Endodermal cell (in vitro differentiated cells): ENCODE results near the gene RAVER2. TPM values are rescaled to one million over a fixed set of nuclear protein-coding genes. Genes with fewer than 3 reads are reported as not detected.

ENCODE experiments used
- DNase-seq: peaks from one replicate; pipeline ENCODE4 v3.0.0-alpha.2; 2017
- H3K27ac ChIP-seq: 2 replicates; pipeline ENCODE4 v1.5.1; 2013; ENCODE audit warnings: mild to moderate bottlenecking, low read depth, low read length, moderate library complexity
- H3K27me3 ChIP-seq: 2 replicates; pipeline ENCODE4 v1.6.1; 2013; ENCODE audit warnings: mild to moderate bottlenecking, low read length, moderate library complexity; ENCODE audit not compliant: insufficient read depth, control insufficient read depth, poor library complexity, severe bottlenecking
- H3K36me3 ChIP-seq: 2 replicates; pipeline ENCODE4 v1.7.0; 2013; ENCODE audit warnings: mild to moderate bottlenecking, low read length, moderate library complexity; ENCODE audit not compliant: control insufficient read depth, insufficient read depth
- H3K4me1 ChIP-seq: one replicate; pipeline ENCODE4 v1.7.0; 2013; ENCODE audit warnings: low read length; ENCODE audit not compliant: control insufficient read depth, insufficient read depth
- H3K4me3 ChIP-seq: 2 replicates; pipeline ENCODE4 v1.5.1; 2013; ENCODE audit warnings: mild to moderate bottlenecking, low read length, moderate library complexity
- H3K9ac ChIP-seq: 2 replicates; pipeline ENCODE4 v1.6.1; 2013; ENCODE audit warnings: mild to moderate bottlenecking, low read length, moderate library complexity; ENCODE audit not compliant: poor library complexity, severe bottlenecking; ENCODE audit errors: extremely low read depth
- H3K9me3 ChIP-seq: 2 replicates; pipeline ENCODE4 v1.6.1; 2013; ENCODE audit warnings: mild to moderate bottlenecking, low read length, moderate library complexity; ENCODE audit not compliant: control insufficient read depth
- H3K27ac Mint-ChIP-seq: 2 replicates; pipeline ENCODE4 v1.8.0; 2020; ENCODE audit warnings: mixed read lengths
- H3K27me3 Mint-ChIP-seq: 2 replicates; pipeline ENCODE4 v1.8.0; 2021; ENCODE audit warnings: mild to moderate bottlenecking, mixed read lengths; ENCODE audit not compliant: insufficient read depth
- H3K36me3 Mint-ChIP-seq: 2 replicates; pipeline ENCODE4 v1.8.0; 2020; ENCODE audit warnings: low read depth, mixed read lengths
- H3K4me1 Mint-ChIP-seq: 2 replicates; pipeline ENCODE4 v1.8.0; 2020; ENCODE audit warnings: mixed read lengths
- H3K4me3 Mint-ChIP-seq: 2 replicates; pipeline ENCODE4 v1.8.0; 2020; ENCODE audit warnings: mild to moderate bottlenecking, moderate library complexity, mixed read lengths
- H3K9me3 Mint-ChIP-seq: 2 replicates; pipeline ENCODE4 v1.8.0; 2020; ENCODE audit warnings: mild to moderate bottlenecking, mixed read lengths
- CTCF ChIP-seq: fragments of 200-600 bp; sonication (generic); conservative IDR thresholded peaks from 2 replicates; pipeline ENCODE4 v1.5.0; 2021; ENCODE audit warnings: antibody characterized with exemption, mild to moderate bottlenecking
- WGBS, 2 experiments: methylation state at CpG; one replicate each; pipeline versions ENCODE4 v1.1.5 to v1.1.7; 2013; ENCODE audit warnings: missing lambda C conversion rate in 2 of 2, mixed read lengths in 1 of 2; ENCODE audit not compliant: insufficient coverage in 1 of 2, insufficient read length in 1 of 2; 5-methylcytosine and 5-hydroxymethylcytosine counted together
- total RNA-seq, 2 donors: library from RNA; stranded (reverse); fragmentation: NEBNext Ultra II Directional in 1 of 2; extraction: Animal tissue kit (Norgen Biotek cat#: 25700) in 1 of 2; gene quantifications; 2 replicates in 1 of 2; 3 replicates in 1 of 2; pipeline ENCODE4 v1.2.1, GENCODE V29; 2021

Gene RAVER2
- total RNA-seq, 2 donors from 2014 or later: 20.3 to 21.8 TPM

- H3K27ac Mint-ChIP-seq: no peak overlapping the region
- no peak overlapping the region for H3K4me3 ChIP-seq
- WGBS, 2 experiments: 89 to 96% methylated on average over 3 to 6 of the region's 6 CpGs
Observed at GRCh38 chr1:64801851-64802523, 57.1 kb downstream of the RAVER2 start.

GRCh38 chr1:64809309-64809708 is 64.4 kb downstream of the RAVER2 start:
- TF ChIP-seq CTCF: no peak
- Histone ChIP-seq H3K4me3 (no peak overlapping the region), H3K27me3 (no peaks in the 10 kb centered on the region), H3K9ac (no peak overlapping the region), H3K36me3 (no peaks in the 10 kb centered on the region), H3K27ac (no peak overlapping the region), H3K4me1 (no peaks in the 10 kb centered on the region), H3K9me3 (no peaks in the 10 kb centered on the region)
- DNase-seq: no peak
- no peak overlapping the region for H3K4me3 Mint-ChIP-seq
- H3K36me3 Mint-ChIP-seq: peaks cover 12% of the 10 kb centered on the region
- H3K9me3 Mint-ChIP-seq: no peaks in the 10 kb centered on the region
- H3K4me1 Mint-ChIP-seq: no peaks in the 10 kb centered on the region
- H3K27ac Mint-ChIP-seq: no peak overlapping the region
- no peaks in the 10 kb centered on the region for H3K27me3 Mint-ChIP-seq

More at GRCh38 chr1:64801851-64802523, 57.1 kb downstream of the RAVER2 start:
- no peak overlapping the region for H3K9ac ChIP-seq
- Mint-ChIP-seq H3K27me3 (no peaks in the 10 kb centered on the region), H3K4me3 (no peak overlapping the region), H3K9me3 (peaks cover 1% of the 10 kb centered on the region), H3K4me1 (no peaks in the 10 kb centered on the region), H3K36me3 (peaks cover 13% of the 10 kb centered on the region)
- no peaks in the 10 kb centered on the region for H3K4me1 ChIP-seq
- H3K9me3 ChIP-seq: no peaks in the 10 kb centered on the region
- no peaks in the 10 kb centered on the region for H3K36me3 ChIP-seq
- no peak for TF ChIP-seq CTCF
- H3K27me3 ChIP-seq: no peaks in the 10 kb centered on the region
- no peak for DNase-seq
- H3K27ac ChIP-seq: no peak overlapping the region

- no peak overlapping the region for H3K27ac Mint-ChIP-seq
- DNase-seq: no peak
- Histone ChIP-seq H3K27me3 (no peaks in the 10 kb centered on the region), H3K9me3 (no peaks in the 10 kb centered on the region), H3K4me1 (no peaks in the 10 kb centered on the region), H3K9ac (no peak overlapping the region), H3K4me3 (no peak overlapping the region), H3K27ac (no peak overlapping the region), H3K36me3 (peaks cover 5% of the 10 kb centered on the region)
- H3K36me3 Mint-ChIP-seq: peaks cover 7% of the 10 kb centered on the region
- no peaks in the 10 kb centered on the region for H3K27me3 Mint-ChIP-seq
- TF ChIP-seq CTCF: no peak
- H3K9me3 Mint-ChIP-seq: no peaks in the 10 kb centered on the region
- no peaks in the 10 kb centered on the region for H3K4me1 Mint-ChIP-seq
- no peak overlapping the region for H3K4me3 Mint-ChIP-seq
- 92 to 100% methylated on average over 1 of the region's 1 CpG for WGBS, 2 experiments
Observed at GRCh38 chr1:64810001-64810400, 65.1 kb downstream of the RAVER2 start.
